Measurements from ENCODE around the gene PRPF18. TPM values are rescaled to one million over a fixed set of nuclear protein-coding genes. Genes with fewer than 3 reads are reported as not detected.
A peak's percentile ranks its signal among the peaks of the same experiment; 100 is the strongest.

PRPF18 gene
- total RNA-seq, 1 donor from 2014 or later, result 22.5 TPM

GRCh38 chr10:13654846-13655245, 68.1 kb downstream of the PRPF18 start:
- Histone ChIP-seq H3K4me3 (no peak overlapping the region), H3K27me3 (ENCODE audit: low read depth) (no peaks in the 10 kb centered on the region), H3K4me1 (peaks cover 18% of the 10 kb centered on the region), H3K36me3 (peaks cover 86% of the 10 kb centered on the region), H3K9me3 (no peaks in the 10 kb centered on the region), H3K27ac (no peak overlapping the region)
- intact Hi-C loops (cut with DNase I), result no loop called here
- DNase-seq (no peak), ATAC-seq (no peak)
- TF ChIP-seq CTCF (IDR thresholded peaks at IDR 0.05), result no peak

- no peak overlapping the region for H3K27ac ChIP-seq
- H3K9me3 ChIP-seq, result no peaks in the 10 kb centered on the region
- intact Hi-C loops (cut with DNase I), result no loop called here
- H3K4me1 ChIP-seq, result peaks cover 23% of the 10 kb centered on the region
- DNase-seq (no peak), ATAC-seq (no peak)
- no peak overlapping the region for H3K4me3 ChIP-seq
- no peak for TF ChIP-seq CTCF (IDR thresholded peaks at IDR 0.05)
- peaks cover 70% of the 10 kb centered on the region for H3K36me3 ChIP-seq
- H3K27me3 ChIP-seq (ENCODE audit: low read depth), result no peaks in the 10 kb centered on the region
Measured at GRCh38 chr10:13656337-13657100, 69.8 kb downstream of the PRPF18 start.

GRCh38 chr10:13657101-13657680, 70.4 kb downstream of the PRPF18 start:
- TF ChIP-seq CTCF (IDR thresholded peaks at IDR 0.05), result no peak
- intact Hi-C loops (cut with DNase I), result no loop called here
- Histone ChIP-seq H3K27ac (no peak overlapping the region), H3K9me3 (no peaks in the 10 kb centered on the region), H3K4me1 (peaks cover 23% of the 10 kb centered on the region), H3K27me3 (ENCODE audit: low read depth) (no peaks in the 10 kb centered on the region), H3K4me3 (no peak overlapping the region), H3K36me3 (peaks cover 63% of the 10 kb centered on the region)
- ATAC-seq (no peak), DNase-seq (no peak)

- no peak overlapping the region for H3K4me3 ChIP-seq
- ATAC-seq, result no peak
- H3K27me3 ChIP-seq (ENCODE audit: low read depth), result no peaks in the 10 kb centered on the region
- H3K27ac ChIP-seq, result no peak overlapping the region
- no peaks in the 10 kb centered on the region for H3K9me3 ChIP-seq
- H3K4me1 ChIP-seq, result peaks cover 23% of the 10 kb centered on the region
- no peak for DNase-seq
- no peak for TF ChIP-seq CTCF (IDR thresholded peaks at IDR 0.05)
- intact Hi-C loops (cut with DNase I), result no loop called here
- H3K36me3 ChIP-seq, result peaks cover 61% of the 10 kb centered on the region
Measured at GRCh38 chr10:13658264-13658663, 71.5 kb downstream of the PRPF18 start.

GRCh38 chr10:13658871-13659685, 72.3 kb downstream of the PRPF18 start:
- peak overlapping the region; percentile 10 for H3K4me3 ChIP-seq
- no peak for TF ChIP-seq CTCF (IDR thresholded peaks at IDR 0.05)
- ATAC-seq (peak; percentile 18 to 45), DNase-seq (peak; percentile 64)
- H3K36me3 ChIP-seq, result peaks cover 61% of the 10 kb centered on the region
- intact Hi-C loops (cut with DNase I), result no loop called here
- no peaks in the 10 kb centered on the region for H3K9me3 ChIP-seq
- peaks cover 23% of the 10 kb centered on the region for H3K4me1 ChIP-seq
- H3K27ac ChIP-seq, result peak overlapping the region; percentile 47
- H3K27me3 ChIP-seq (ENCODE audit: low read depth), result no peaks in the 10 kb centered on the region
